ENCODE measurements around the gene WWOX. TPM values are rescaled to one million over a fixed set of nuclear protein-coding genes. Genes with fewer than 3 reads are reported as not detected.

The WWOX gene
- total and polyA plus RNA-seq, 2 of the 13 experiments (the other 11 are each of a cell fraction or from before 2014, with no cell fraction given): 9.1 to 37.4 TPM

DNA sequence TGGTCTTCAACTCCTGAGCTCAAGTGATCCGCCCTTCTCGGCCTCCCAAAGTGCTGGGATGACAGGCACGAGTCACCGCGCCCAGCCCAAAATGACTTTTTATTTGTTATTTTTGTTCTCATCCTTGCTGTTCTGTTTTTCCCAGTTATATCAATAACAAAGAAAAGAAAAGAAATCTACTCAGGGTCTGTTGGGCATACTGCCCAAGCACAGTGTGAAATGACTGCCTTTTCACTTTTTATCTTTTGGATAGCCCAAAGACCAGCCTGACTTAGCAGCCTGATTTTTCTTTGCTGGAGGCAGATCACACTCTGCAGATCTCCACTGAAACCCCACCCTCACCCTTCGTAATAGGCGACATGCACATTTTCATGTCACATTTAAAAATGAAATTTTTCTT, 1007.8 kb downstream of the WWOX start:
- in situ Hi-C loops (cut with HindIII; ENCODE audit: extremely low pct_ligation_motif_present, low pct_unique_long_range_greater_than_20kb): no loop called here
- H3K27ac ChIP-seq (ENCODE audit: extremely low read length, insufficient read depth, low read length): no peak overlapping the region
- no peaks in the 10 kb centered on the region for H3K27me3 ChIP-seq (ENCODE audit: control insufficient read depth in 1 of 2, insufficient read depth in 2 of 2, low read length in 2 of 2)
- H3K79me2 ChIP-seq (ENCODE audit: insufficient read depth, low read length): no peaks in the 10 kb centered on the region
- no peak for FAIRE-seq
- no peaks in the 10 kb centered on the region for H3K4me1 ChIP-seq (ENCODE audit: insufficient read depth, low read length)
- ChIA-PET POLR2A (no interaction called here), CTCF (ENCODE audit: low intra/inter-chr PET ratio, low total read pairs) (no interaction called here)
- no peaks in the 10 kb centered on the region for H4K20me1 ChIP-seq (ENCODE audit: insufficient read depth, low read length)
- H3K4me3 ChIP-seq (replicated peaks in 1 of 3; ENCODE audit: insufficient read depth in 1 of 3, low read depth in 2 of 3, low read length in 3 of 3): no peak overlapping the region
- no peak overlapping the region for H3K9ac ChIP-seq (ENCODE audit: insufficient read depth, low read depth, low read length)
- no peak for TF ChIP-seq FOXA1 (IDR thresholded peaks at IDR 0.05)
- no peak for TF ChIP-seq FOXA1 (CRISPR knock-in tag; IDR thresholded peaks at IDR 0.05)
- no peak for TF ChIP-seq ZNF484 (CRISPR knock-in tag; IDR thresholded peaks at IDR 0.05; ENCODE audit: borderline replicate concordance, low read depth)
- TF ChIP-seq RFX3 (CRISPR knock-in tag; IDR thresholded peaks at IDR 0.05): no peak
- no peaks in the 10 kb centered on the region for H3K36me3 ChIP-seq (replicated peaks in 1 of 2; ENCODE audit: control insufficient read depth in 1 of 2, insufficient read depth in 2 of 2, low read length in 2 of 2)
- DNase-seq (ENCODE audit: low spot score): no peak
- intact Hi-C loops (cut with micrococcal nuclease; ENCODE audit: unreplicated experiment): no loop called here
- no peak for ATAC-seq
- 59% methylated on average over 7 of the region's 7 CpGs for WGBS (ENCODE audit: low lambda C conversion rate)
- BruUV-seq (replicated peaks): no TSS peak
- no peak overlapping the region for H2AFZ ChIP-seq (ENCODE audit: low read length)
- H3K9me3 ChIP-seq (ENCODE audit: low read length): no peaks in the 10 kb centered on the region
- no peak overlapping the region for H3K4me2 ChIP-seq (ENCODE audit: low read depth, low read length)

DNA sequence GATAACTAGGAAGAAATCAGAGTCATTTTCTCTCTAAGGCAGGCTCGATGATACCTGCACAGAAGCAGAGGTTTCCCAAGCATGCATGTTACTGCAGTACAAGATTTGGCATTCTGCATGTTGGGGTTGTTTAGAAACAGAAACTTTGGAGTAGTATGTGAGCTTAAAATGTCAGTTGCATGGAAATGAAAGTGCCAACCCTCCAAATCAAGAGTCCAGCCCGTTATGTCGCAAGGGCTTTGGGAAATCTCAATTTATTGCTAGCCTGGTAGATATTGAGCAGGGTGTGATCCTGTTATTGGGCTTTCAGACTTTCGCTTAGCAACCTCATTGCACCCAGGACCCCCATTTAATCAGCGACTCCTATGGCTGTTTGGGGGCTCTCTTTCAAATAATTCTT, 1010.3 kb downstream of the WWOX start:
- WGBS (ENCODE audit: low lambda C conversion rate): 34% methylated on average over 5 of the region's 5 CpGs
- H3K27ac ChIP-seq (ENCODE audit: extremely low read length, insufficient read depth, low read length): no peak overlapping the region
- H3K27me3 ChIP-seq (ENCODE audit: control insufficient read depth in 1 of 2, insufficient read depth in 2 of 2, low read length in 2 of 2): no peaks in the 10 kb centered on the region
- no peak overlapping the region for H3K4me2 ChIP-seq (ENCODE audit: low read depth, low read length)
- H3K4me1 ChIP-seq (ENCODE audit: insufficient read depth, low read length): no peaks in the 10 kb centered on the region
- no peak overlapping the region for H2AFZ ChIP-seq (ENCODE audit: low read length)
- ATAC-seq: no peak
- no peak overlapping the region for H3K9ac ChIP-seq (ENCODE audit: insufficient read depth, low read depth, low read length)
- no peak overlapping the region for H3K4me3 ChIP-seq (replicated peaks in 1 of 3; ENCODE audit: insufficient read depth in 1 of 3, low read depth in 2 of 3, low read length in 3 of 3)
- DNase-seq (ENCODE audit: low spot score): no peak
- TF ChIP-seq NR2F2 (IDR thresholded peaks at IDR 0.05; ENCODE audit: borderline replicate concordance, low read depth) (no peak), FOSL2 (CRISPR knock-in tag; IDR thresholded peaks at IDR 0.05) (no peak), ZNF790 (CRISPR knock-in tag; IDR thresholded peaks at IDR 0.05; ENCODE audit: borderline replicate concordance) (no peak), KLF16 (CRISPR knock-in tag; IDR thresholded peaks at IDR 0.05) (no peak), CENPT (CRISPR knock-in tag; IDR thresholded peaks at IDR 0.05; ENCODE audit: low read depth) (no peak), ZNF33A (CRISPR knock-in tag; IDR thresholded peaks at IDR 0.05; ENCODE audit: borderline replicate concordance) (no peak), HNRNPK (IDR thresholded peaks at IDR 0.05; ENCODE audit: low read depth, low read length, poor library complexity, severe bottlenecking) (no peak), ZNF550 (CRISPR knock-in tag; IDR thresholded peaks at IDR 0.05; ENCODE audit: borderline replicate concordance) (no peak)
- TF ChIP-seq, protein P1, sequence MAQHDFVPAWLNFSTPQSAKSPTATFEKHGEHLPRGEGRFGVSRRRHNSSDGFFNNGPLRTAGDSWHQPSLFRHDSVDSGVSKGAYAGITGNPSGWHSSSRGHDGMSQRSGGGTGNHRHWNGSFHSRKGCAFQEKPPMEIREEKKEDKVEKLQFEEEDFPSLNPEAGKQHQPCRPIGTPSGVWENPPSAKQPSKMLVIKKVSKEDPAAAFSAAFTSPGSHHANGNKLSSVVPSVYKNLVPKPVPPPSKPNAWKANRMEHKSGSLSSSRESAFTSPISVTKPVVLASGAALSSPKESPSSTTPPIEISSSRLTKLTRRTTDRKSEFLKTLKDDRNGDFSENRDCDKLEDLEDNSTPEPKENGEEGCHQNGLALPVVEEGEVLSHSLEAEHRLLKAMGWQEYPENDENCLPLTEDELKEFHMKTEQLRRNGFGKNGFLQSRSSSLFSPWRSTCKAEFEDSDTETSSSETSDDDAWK (CRISPR knock-in tag; IDR thresholded peaks at IDR 0.05): no peak
- H3K36me3 ChIP-seq (replicated peaks in 1 of 2; ENCODE audit: control insufficient read depth in 1 of 2, insufficient read depth in 2 of 2, low read length in 2 of 2): no peaks in the 10 kb centered on the region
- H3K9me3 ChIP-seq (ENCODE audit: low read length): no peaks in the 10 kb centered on the region
- intact Hi-C loops (cut with micrococcal nuclease; ENCODE audit: unreplicated experiment) (no loop called here), in situ Hi-C loops (cut with HindIII; ENCODE audit: extremely low pct_ligation_motif_present, low pct_unique_long_range_greater_than_20kb) (no loop called here)
- BruUV-seq (replicated peaks): no TSS peak
- H4K20me1 ChIP-seq (ENCODE audit: insufficient read depth, low read length): no peaks in the 10 kb centered on the region
- POLR2A ChIA-PET: no interaction called here
- H3K79me2 ChIP-seq (ENCODE audit: insufficient read depth, low read length): no peaks in the 10 kb centered on the region
- CTCF ChIA-PET (ENCODE audit: low intra/inter-chr PET ratio, low total read pairs): no interaction called here
- FAIRE-seq: no peak
